Skeletal muscle satellite cell (primary cell): Measurements from ENCODE around the gene ZFYVE19.

Experiments
- H3K27me3 ChIP-seq: 2 replicates; pipeline ENCODE4 v1.7.0; 2013; ENCODE audit warnings: low read length; ENCODE audit not compliant: control insufficient read depth, insufficient read depth
- H3K36me3 ChIP-seq: 2 replicates; pipeline ENCODE4 v1.7.0; 2013; ENCODE audit warnings: mild to moderate bottlenecking, control low read depth, low read length; ENCODE audit not compliant: insufficient read depth
- H3K4me1 ChIP-seq: 2 replicates; pipeline ENCODE4 v1.7.0; 2013; ENCODE audit warnings: low read length; ENCODE audit not compliant: control insufficient read depth, insufficient read depth
- H3K4me2 ChIP-seq: 2 replicates; pipeline ENCODE4 v1.7.0; 2013; ENCODE audit warnings: mild to moderate bottlenecking, low read length
- H3K4me3 ChIP-seq: 2 replicates; pipeline ENCODE4 v1.7.0; 2013; ENCODE audit warnings: low read length
- H3K9ac ChIP-seq: 2 replicates; pipeline ENCODE4 v1.7.0; 2013; ENCODE audit warnings: mild to moderate bottlenecking, low read depth, low read length, moderate library complexity
- H3K9me3 ChIP-seq: replicated peaks from 2 replicates; pipeline ENCODE4 v1.7.0; 2013; ENCODE audit warnings: mild to moderate bottlenecking, control low read depth, low read length

The ZFYVE19 gene

DNA sequence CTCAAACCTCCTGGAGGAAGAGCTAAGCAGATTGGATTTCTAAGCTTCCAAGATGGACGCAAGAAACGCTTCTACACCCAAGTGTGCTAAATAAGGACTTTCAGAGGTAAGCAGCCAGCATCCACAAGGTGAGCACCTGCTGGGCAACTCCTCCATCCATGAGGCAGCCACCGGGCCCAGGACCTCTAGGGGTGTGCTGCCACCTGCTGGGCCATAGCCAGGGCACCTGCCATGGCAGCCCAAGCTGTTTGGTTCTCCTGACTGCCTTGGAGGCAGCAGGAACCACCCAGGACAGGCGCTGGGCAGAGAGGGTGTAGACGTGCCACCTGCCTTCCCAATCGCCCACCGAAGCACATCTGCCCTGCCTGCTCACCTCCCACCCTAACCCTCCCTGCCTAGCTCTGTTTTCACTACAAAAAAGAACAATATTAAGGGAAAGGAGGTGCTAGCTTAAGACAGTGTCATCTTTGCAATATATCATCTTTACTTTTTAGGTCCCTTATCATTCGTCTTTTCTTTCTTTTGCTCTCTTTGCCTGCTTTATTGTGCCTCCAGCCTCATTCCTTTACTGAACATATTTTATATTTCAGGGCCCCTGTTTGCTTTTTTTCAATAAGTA, 24.2 kb upstream of the ZFYVE19 start:
- H3K36me3 ChIP-seq, result peaks cover 22% of the 10 kb centered on the region
- H3K4me3 ChIP-seq, result no peak overlapping the region
- H3K4me1 ChIP-seq, result peaks cover 16% of the 10 kb centered on the region
- H3K4me2 ChIP-seq, result no peak overlapping the region
- H3K9me3 ChIP-seq, result no peaks in the 10 kb centered on the region
- no peak overlapping the region for H3K9ac ChIP-seq
- H3K27me3 ChIP-seq, result no peaks in the 10 kb centered on the region

DNA sequence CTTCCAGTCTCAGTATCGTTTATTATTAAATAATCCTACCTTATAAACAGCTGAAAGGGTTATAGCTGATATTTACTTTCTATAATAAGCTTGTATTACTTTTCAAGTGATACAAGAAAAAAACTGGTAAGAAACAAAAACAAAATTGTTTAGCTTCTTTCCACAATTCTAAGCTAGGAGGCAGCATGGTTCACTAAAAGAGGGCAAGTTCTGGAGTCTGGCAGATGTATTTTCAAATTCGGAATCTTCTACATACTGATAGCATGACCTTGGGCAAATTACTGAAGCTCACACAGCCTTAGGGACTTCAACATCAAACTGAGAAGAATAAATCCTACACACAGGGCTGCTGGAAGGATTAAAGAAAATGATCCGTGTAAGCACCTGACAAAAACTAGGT, 21.7 kb upstream of the ZFYVE19 start:
- H3K4me1 ChIP-seq, result peaks cover 20% of the 10 kb centered on the region
- H3K36me3 ChIP-seq, result peaks cover 3% of the 10 kb centered on the region
- no peak overlapping the region for H3K4me2 ChIP-seq
- H3K9ac ChIP-seq, result no peak overlapping the region
- no peak overlapping the region for H3K4me3 ChIP-seq
- H3K27me3 ChIP-seq, result no peaks in the 10 kb centered on the region
- H3K9me3 ChIP-seq, result no peaks in the 10 kb centered on the region

DNA sequence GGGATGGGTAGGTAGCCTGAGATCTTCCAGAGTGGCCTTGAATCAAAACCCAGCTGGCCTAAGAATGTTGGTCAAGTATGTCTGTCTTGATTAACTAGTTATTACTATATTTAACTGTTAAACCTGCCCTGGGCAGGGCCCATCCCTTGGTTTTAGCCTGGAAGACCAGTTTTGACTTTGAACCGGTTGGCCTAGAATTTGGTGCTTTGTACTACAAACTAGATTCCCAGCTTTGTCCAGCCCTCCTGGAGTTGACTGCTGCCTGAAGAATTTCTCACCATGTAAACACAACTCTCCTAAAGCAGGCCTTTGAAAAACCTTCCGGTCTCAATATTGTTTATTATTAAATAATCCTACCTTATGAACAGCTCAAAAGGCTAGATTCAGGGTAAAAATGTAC, 21.1 kb upstream of the ZFYVE19 start:
- H3K9ac ChIP-seq, result no peak overlapping the region
- peaks cover 3% of the 10 kb centered on the region for H3K36me3 ChIP-seq
- no peak overlapping the region for H3K4me3 ChIP-seq
- H3K9me3 ChIP-seq, result no peaks in the 10 kb centered on the region
- no peaks in the 10 kb centered on the region for H3K27me3 ChIP-seq
- peaks cover 24% of the 10 kb centered on the region for H3K4me1 ChIP-seq
- H3K4me2 ChIP-seq, result no peak overlapping the region

DNA sequence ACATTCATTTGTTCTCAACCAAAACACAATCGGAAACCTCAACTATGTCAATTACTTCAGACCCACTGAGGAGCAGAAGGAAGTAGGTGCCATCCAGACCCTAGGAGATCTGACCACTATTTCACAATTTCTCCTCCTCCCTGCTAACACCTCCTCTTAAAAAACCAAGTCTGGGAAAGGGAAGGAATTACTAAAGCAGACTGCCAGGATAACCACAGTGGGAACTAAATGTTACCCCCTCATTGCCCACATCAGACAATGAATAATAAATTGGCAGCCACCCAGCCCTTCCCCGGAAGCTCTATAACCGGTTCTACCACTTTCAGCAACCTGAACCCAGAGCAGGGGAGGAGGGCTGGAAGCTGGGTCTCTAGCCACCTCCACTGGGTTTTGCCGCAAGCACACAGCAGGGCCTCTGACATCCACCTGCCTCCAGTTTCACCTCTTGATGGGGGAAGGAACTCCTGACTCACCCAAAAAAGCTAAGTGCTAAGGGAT, 19.5 kb upstream of the ZFYVE19 start:
- H3K4me1 ChIP-seq, result peaks cover 25% of the 10 kb centered on the region
- H3K4me3 ChIP-seq, result no peak overlapping the region
- peak overlapping the region; percentile 36 for H3K4me2 ChIP-seq
- H3K27me3 ChIP-seq, result no peaks in the 10 kb centered on the region
- H3K9ac ChIP-seq, result peak overlapping the region; percentile 17
- no peaks in the 10 kb centered on the region for H3K9me3 ChIP-seq
- peaks cover 8% of the 10 kb centered on the region for H3K36me3 ChIP-seq

DNA sequence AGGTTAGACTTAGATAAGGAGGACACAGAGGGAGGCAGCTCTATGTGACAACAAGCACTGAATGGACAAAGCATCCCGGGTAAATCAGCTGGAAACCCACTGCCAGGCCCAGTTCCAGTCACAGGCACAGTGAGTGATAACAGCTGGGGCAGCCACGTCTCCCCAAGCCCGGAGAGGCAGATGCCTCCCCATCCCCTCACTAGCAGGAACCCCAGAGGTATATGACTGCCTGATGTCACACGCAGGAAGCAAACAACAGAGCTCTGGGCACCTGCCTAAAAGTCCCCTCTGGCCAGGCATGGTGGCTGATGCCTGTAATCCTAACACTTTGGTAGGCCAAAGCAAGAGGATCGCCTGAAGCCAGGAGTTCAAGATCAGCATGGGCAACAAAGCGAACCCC, 18.9 kb upstream of the ZFYVE19 start:
- Histone ChIP-seq H3K9me3 (no peaks in the 10 kb centered on the region), H3K27me3 (no peaks in the 10 kb centered on the region), H3K4me3 (no peak overlapping the region), H3K36me3 (peaks cover 11% of the 10 kb centered on the region), H3K9ac (peak overlapping the region; percentile 17), H3K4me2 (peak overlapping the region; percentile 36), H3K4me1 (peaks cover 26% of the 10 kb centered on the region)

DNA sequence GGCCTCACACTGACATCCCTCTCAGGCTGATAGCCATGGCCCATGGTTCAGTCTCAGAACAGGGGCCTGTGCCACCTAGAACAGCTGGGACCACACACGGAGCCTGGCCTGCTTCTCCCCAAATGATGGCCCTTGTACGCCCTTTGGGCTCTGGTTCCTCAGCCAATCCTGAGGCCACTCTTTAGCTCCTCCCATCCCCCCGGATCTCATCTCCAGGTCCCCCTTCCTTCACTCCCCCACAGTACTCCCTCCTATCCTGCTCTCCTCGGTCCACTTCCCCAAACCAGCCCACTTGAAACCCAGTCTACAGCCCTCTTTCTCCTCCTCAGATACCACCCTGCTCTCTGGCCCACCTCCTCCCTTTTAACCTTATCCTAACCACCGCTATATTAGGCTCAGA, 17.8 kb upstream of the ZFYVE19 start:
- Histone ChIP-seq H3K9ac (no peak overlapping the region), H3K4me1 (peaks cover 37% of the 10 kb centered on the region), H3K27me3 (no peaks in the 10 kb centered on the region), H3K4me3 (no peak overlapping the region), H3K36me3 (peaks cover 11% of the 10 kb centered on the region), H3K4me2 (no peak overlapping the region), H3K9me3 (no peaks in the 10 kb centered on the region)

DNA sequence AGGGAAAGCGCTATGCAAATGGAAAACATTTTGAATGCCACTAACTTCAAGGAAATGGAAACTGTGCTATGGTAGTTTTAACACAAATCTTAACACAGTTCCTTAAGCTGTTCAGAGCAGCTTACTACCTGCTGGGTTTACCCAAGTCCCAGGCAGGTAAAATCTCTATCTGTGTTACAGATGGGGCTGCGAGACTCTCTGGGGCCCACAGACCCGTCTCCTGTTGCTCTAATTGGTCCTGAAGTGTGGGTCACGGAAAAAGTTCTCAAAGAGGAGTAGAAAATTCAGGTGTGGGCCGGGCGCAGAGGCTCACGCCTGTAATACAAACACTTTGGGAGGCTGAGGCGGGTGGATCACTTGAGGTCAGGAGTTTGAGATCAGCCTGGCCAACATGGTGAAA, 16.9 kb upstream of the ZFYVE19 start:
- no peaks in the 10 kb centered on the region for H3K9me3 ChIP-seq
- no peaks in the 10 kb centered on the region for H3K27me3 ChIP-seq
- H3K4me2 ChIP-seq, result no peak overlapping the region
- no peak overlapping the region for H3K4me3 ChIP-seq
- no peak overlapping the region for H3K9ac ChIP-seq
- peaks cover 38% of the 10 kb centered on the region for H3K4me1 ChIP-seq
- peaks cover 7% of the 10 kb centered on the region for H3K36me3 ChIP-seq

DNA sequence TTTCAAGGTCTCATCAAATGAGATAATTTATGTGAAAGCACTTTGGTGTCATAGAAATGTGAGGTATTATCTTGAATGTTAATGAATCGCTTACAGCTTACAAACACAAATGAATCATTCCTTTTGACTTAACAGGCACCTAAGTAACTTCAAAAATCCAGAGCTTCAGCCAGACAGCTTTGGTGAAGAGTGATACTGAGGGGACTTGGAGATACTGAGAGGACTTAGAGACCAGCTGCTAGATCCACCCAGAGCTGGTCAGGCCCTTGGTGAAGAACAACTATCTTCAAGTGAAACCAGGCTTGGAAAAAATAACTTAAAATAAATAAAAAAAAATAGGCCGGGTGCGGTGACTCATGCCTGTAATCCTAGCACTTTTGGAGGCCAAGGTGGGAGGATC, 16.2 kb upstream of the ZFYVE19 start:
- Histone ChIP-seq H3K4me2 (no peak overlapping the region), H3K27me3 (no peaks in the 10 kb centered on the region)

DNA sequence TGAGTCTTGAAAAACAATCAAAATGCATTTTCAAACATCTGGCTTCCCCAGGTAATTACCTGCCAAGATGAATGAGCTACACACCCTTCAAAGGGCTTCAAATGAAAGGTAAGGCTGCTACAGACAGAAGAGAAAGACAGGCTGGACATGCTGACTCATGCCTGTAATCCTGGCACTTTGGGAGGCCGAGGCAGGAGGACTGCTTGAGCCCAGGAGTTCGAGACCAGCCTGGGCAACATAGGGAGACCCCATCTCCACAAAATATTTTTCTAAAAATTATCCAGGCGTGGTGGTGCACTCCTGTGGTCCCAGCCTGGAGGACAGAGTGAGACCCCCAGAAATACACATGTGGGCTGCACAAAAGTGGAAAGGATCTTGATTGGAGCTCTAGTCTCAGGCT, 14.5 kb upstream of the ZFYVE19 start:
- peaks cover 26% of the 10 kb centered on the region for H3K4me1 ChIP-seq
- H3K4me3 ChIP-seq, result no peak overlapping the region
- H3K9ac ChIP-seq, result no peak overlapping the region
- H3K4me2 ChIP-seq, result no peak overlapping the region
- H3K36me3 ChIP-seq, result peaks cover 7% of the 10 kb centered on the region
- H3K9me3 ChIP-seq, result no peaks in the 10 kb centered on the region
- no peaks in the 10 kb centered on the region for H3K27me3 ChIP-seq

More for the DNA sequence above, 16.2 kb upstream of the ZFYVE19 start:
- H3K9ac ChIP-seq, result no peak overlapping the region
- H3K9me3 ChIP-seq, result no peaks in the 10 kb centered on the region
- peaks cover 7% of the 10 kb centered on the region for H3K36me3 ChIP-seq
- peaks cover 38% of the 10 kb centered on the region for H3K4me1 ChIP-seq
- no peak overlapping the region for H3K4me3 ChIP-seq

DNA sequence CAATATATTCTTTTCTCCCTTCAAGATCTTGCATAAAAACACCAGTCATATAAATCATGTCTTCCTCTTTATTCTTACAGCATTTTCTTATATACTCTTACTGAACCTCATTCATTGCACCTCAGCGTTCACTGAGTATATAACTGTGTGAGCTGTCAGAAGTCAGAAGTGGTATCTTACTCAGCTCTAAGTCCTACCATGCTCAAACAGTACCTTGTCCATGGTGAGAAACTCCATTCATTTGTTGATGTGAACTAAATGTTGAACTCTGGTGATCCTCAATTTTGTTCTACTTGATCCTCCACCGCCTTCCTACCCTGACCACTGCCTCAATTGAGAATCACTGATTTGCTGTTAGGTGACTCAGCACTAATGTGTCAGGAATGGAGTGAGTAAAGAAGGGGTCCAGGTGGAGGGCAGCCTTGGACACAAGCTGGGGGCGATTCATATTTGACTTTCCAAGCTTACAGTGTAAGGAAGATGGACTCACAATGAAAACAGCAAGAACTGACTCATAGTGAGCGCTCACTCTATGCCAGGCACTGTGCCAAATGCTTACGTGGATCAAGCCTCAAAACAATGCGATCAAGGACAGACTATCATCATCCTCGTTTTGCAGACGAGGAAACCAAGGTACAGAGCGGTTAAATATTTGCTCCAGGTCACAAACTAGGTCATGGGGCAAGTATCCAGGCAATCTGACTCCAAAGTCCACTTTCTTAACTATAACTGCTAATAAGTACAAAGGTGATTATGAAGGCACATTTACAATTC, 13.5 kb upstream of the ZFYVE19 start:
- no peaks in the 10 kb centered on the region for H3K27me3 ChIP-seq

DNA sequence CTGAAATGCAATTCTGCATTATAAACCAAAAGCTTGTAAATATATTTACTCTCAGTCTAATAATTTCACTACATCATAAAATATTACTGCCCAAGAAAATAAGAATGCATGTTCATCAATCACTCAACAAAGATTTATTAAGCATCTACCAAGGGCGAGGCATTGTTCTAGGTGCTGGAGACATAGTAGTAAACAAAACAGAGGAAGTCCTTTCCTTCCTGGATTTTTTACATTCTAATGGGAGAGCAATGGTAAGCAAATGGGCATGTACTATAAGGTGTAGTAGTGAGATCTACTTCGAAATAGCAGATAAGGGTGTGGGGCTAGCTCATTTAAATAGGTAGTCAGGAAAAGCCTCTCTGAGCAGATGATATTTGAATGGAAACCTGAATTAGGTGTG, 10.8 kb upstream of the ZFYVE19 start:
- Histone ChIP-seq H3K27me3 (no peaks in the 10 kb centered on the region), H3K4me2 (no peak overlapping the region), H3K36me3 (peaks cover 11% of the 10 kb centered on the region), H3K9ac (no peak overlapping the region), H3K4me3 (no peak overlapping the region), H3K4me1 (peaks cover 13% of the 10 kb centered on the region), H3K9me3 (no peaks in the 10 kb centered on the region)

More for the DNA sequence above, 13.5 kb upstream of the ZFYVE19 start:
- H3K9me3 ChIP-seq, result no peaks in the 10 kb centered on the region
- peak overlapping the region; percentile 67 for H3K4me2 ChIP-seq
- H3K4me3 ChIP-seq, result peak overlapping the region; percentile 15
- peaks cover 9% of the 10 kb centered on the region for H3K36me3 ChIP-seq
- H3K9ac ChIP-seq, result no peak overlapping the region
- peaks cover 18% of the 10 kb centered on the region for H3K4me1 ChIP-seq

DNA sequence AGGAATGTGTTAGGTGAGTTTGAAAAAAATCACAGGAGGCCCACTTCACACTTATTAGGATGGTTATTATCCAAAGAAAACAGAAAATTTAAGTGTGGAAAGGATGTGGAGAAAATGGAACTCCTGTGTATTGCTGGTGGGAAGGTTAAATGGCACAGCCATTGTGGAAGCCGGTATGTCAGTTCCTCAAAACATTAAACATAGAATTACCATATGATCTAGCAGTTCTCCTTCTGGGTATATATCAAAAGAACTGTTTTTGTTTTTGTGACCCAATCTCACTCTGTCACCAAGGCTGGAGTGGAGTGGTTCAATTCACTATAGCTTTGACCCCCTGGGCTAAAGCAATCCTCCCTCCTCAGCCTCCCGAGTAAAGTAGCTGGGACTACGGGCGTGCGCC, 10.4 kb upstream of the ZFYVE19 start:
- Histone ChIP-seq H3K27me3 (no peaks in the 10 kb centered on the region), H3K9ac (no peak overlapping the region), H3K9me3 (no peaks in the 10 kb centered on the region), H3K36me3 (peaks cover 11% of the 10 kb centered on the region), H3K4me1 (peaks cover 13% of the 10 kb centered on the region), H3K4me2 (no peak overlapping the region), H3K4me3 (no peak overlapping the region)
